ENCODE data around the gene RPL22L1.

- no peak for TF ChIP-seq GABPA (IDR thresholded peaks at IDR 0.05; ENCODE audit: low read depth)
- TF ChIP-seq EZH2phosphoT487 (IDR thresholded peaks at IDR 0.05; ENCODE audit: borderline replicate concordance, low read depth) = no peak
- TF ChIP-seq MAX (IDR thresholded peaks at IDR 0.05; ENCODE audit: low read depth) = no peak
- TF ChIP-seq CTCF (IDR thresholded peaks at IDR 0.05) = no peak
- no peak for TF ChIP-seq FOXJ3 (CRISPR knock-in tag; IDR thresholded peaks at IDR 0.05)
- no peak for TF ChIP-seq ELF1 (IDR thresholded peaks at IDR 0.05)
- TF ChIP-seq RAD21 (IDR thresholded peaks at IDR 0.05; ENCODE audit: low read length) = no peak
- TF ChIP-seq NRF1 (IDR thresholded peaks at IDR 0.05; ENCODE audit: low read depth, low read length) = no peak
- no peak for TF ChIP-seq MXI1 (IDR thresholded peaks at IDR 0.05; ENCODE audit: low read depth, low read length)
- no peak for TF ChIP-seq POLR2AphosphoS5 (IDR thresholded peaks at IDR 0.05; ENCODE audit: low read depth, low read length)
Measured at GRCh38 chr3:170816841-170817240, 53.2 kb downstream of the RPL22L1 start.
